Activated CD8-positive, alpha-beta T cell treated with anti-CD3 and anti-CD28 coated beads, Interleukin-2, amount 10 ng/mL, durations not matched to agents 7 days and 5 days (primary cell): ENCODE measurements around the gene MDC1. TPM values are rescaled to one million over a fixed set of nuclear protein-coding genes. Genes with fewer than 3 reads are reported as not detected.
"Not testable (repeated sequence)": the region's sequence is repeated elsewhere in the genome, so short reads cannot be mapped to it uniquely, and the experiment has no call there.

ENCODE experiments used
- ATAC-seq: fragments of 150-1000 bp; cut with Tn5 transposase; one replicate; pipeline ENCODE4 v1.10.0; 2021; ENCODE audit warnings: moderate library complexity
- CTCF ChIA-PET: fragments of 350-600 bp; sonication (Branson Sonifier 250); formaldehyde crosslinking; loops from one replicate; lab custom pipeline; 2021; ENCODE audit warnings: antibody characterized with exemption; lab: Charles Lee
- POLR2A ChIA-PET: fragments of 350-600 bp; sonication (Branson Sonifier 250); formaldehyde crosslinking; loops from one replicate; lab custom pipeline; 2021; ENCODE audit warnings: antibody characterized with exemption; lab: Charles Lee
- DNase-seq: peaks from one replicate; pipeline ENCODE4 v3.0.0-alpha.2; 2020
- H3K27ac Mint-ChIP-seq: one replicate; pipeline ENCODE4 v1.8.0; 2021; ENCODE audit warnings: mild to moderate bottlenecking, mixed read lengths
- H3K27me3 Mint-ChIP-seq: one replicate; pipeline ENCODE4 v1.8.0; 2021; ENCODE audit warnings: low read depth, mixed read lengths
- H3K36me3 Mint-ChIP-seq: one replicate; pipeline ENCODE4 v1.8.0; 2021; ENCODE audit warnings: low read depth, mixed read lengths
- H3K4me1 Mint-ChIP-seq: one replicate; pipeline ENCODE4 v1.8.0; 2021; ENCODE audit warnings: low read depth, mixed read lengths
- H3K4me3 Mint-ChIP-seq: one replicate; pipeline ENCODE4 v1.8.0; 2021; ENCODE audit warnings: mild to moderate bottlenecking, mixed read lengths
- H3K9me3 Mint-ChIP-seq: one replicate; pipeline ENCODE4 v1.8.0; 2022; ENCODE audit warnings: mixed read lengths; ENCODE audit not compliant: insufficient read depth
- total RNA-seq, 2 experiments: library from RNA; stranded (reverse); gene quantifications; one replicate each; pipeline ENCODE4 v1.2.3, GENCODE V29; 2021

MDC1 gene, protein sequence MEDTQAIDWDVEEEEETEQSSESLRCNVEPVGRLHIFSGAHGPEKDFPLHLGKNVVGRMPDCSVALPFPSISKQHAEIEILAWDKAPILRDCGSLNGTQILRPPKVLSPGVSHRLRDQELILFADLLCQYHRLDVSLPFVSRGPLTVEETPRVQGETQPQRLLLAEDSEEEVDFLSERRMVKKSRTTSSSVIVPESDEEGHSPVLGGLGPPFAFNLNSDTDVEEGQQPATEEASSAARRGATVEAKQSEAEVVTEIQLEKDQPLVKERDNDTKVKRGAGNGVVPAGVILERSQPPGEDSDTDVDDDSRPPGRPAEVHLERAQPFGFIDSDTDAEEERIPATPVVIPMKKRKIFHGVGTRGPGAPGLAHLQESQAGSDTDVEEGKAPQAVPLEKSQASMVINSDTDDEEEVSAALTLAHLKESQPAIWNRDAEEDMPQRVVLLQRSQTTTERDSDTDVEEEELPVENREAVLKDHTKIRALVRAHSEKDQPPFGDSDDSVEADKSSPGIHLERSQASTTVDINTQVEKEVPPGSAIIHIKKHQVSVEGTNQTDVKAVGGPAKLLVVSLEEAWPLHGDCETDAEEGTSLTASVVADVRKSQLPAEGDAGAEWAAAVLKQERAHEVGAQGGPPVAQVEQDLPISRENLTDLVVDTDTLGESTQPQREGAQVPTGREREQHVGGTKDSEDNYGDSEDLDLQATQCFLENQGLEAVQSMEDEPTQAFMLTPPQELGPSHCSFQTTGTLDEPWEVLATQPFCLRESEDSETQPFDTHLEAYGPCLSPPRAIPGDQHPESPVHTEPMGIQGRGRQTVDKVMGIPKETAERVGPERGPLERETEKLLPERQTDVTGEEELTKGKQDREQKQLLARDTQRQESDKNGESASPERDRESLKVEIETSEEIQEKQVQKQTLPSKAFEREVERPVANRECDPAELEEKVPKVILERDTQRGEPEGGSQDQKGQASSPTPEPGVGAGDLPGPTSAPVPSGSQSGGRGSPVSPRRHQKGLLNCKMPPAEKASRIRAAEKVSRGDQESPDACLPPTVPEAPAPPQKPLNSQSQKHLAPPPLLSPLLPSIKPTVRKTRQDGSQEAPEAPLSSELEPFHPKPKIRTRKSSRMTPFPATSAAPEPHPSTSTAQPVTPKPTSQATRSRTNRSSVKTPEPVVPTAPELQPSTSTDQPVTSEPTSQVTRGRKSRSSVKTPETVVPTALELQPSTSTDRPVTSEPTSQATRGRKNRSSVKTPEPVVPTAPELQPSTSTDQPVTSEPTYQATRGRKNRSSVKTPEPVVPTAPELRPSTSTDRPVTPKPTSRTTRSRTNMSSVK (N-terminal part only)
- 10 to 100 TPM; 48.5 to 52.4 TPM for total RNA-seq

DNA sequence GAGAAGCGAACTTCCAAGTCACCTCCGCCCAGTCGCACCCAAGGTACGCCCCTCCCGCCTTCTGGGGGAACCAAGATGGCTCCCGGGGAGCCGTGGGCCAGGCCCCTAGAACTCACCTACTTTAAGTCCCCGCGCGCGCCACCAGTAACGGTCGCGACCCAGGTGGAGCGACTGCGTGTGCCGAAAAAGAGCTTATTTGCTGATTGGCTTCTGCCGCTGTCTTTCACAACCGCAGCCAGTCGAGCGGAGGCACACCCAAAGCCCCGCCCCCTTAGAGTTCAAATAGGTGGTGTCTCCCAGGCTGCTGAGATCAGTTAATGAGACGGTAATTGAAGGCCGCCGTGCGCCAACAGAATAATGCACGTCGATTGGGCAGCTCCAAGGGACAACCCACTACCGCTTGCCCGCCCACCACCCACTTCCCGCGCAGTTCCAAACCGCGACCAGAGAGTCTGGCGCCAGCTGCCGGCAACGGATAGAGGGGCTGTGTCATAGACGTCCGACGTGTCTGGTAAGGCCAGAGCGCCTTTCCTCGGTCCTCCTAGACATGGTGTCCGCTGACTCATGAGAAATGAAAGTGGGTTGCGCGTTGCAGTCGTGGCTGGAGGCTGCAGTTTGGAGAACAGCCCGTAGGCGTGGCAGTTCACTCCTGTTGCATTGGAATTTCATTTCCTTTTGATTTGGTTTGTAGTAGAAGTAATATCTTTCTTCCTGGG, at the start of gene MDC1:
TSS of gene MDC1 (minus strand) at position 153 of the 716 bp plus-strand sequence. CDS start 2,106 bp downstream, outside the sequence.
- DNase-seq (peak; percentile 100), ATAC-seq (peak; percentile 81)
- ChIA-PET CTCF (interaction anchor here (0.8 to 25.4 kb wide), 9 partner anchors 11 to 196 kb away, joined by 3 to 686 read pairs (median 3); partner anchors contain the start of gene DHX16), POLR2A (interaction anchor here (0.6 to 12.8 kb wide), 12 partner anchors 10 to 1019 kb away, joined by 3 to 343 read pairs (median 4); partner anchors contain the start of genes C6orf136, CLIC1, MRPS18B and NRM)
- Mint-ChIP-seq H3K4me1 (peaks cover 64% of the 10 kb centered on the region), H3K9me3 (no peaks in the 10 kb centered on the region), H3K27ac (peak within 1 kb of the TSS; percentile 100), H3K4me3 (peak within 1 kb of the TSS; percentile 98), H3K36me3 (peaks cover 69% of the 10 kb centered on the region), H3K27me3 (no peaks in the 10 kb centered on the region)

DNA sequence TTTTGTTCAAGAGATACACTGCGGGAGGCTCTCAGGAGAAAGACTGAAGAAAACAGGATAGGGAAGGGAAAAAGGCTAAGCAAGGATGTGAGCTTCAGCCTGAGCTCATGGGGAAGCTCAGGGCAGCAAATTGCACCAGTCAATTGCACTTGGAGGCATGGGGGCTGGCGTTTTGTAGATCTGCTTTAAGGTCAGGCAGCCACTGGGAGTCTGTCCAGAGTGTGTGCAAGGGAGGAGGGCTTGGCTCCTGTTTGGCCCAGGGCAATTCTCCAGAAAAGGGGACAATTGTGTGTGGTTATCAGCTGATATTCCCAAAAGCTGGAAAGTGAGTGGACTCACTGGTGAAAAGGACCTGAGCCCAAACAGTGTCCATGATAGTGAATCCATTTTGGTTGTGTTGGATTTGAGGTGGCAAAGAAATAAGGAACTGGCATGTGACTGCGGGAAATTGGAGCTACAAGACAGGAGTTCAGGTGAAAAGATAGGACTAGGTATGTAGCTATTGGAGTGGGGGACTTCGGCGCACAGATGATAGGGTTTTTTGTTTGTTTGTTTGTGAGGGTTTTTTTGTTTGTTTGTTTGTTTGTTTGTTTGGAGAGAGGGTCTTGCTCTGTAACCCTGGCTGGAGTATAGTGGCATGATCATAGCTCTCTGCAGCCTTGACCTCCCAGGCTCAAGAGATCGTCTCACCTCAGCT, 49.5 kb upstream of the MDC1 start:
- Mint-ChIP-seq H3K27ac (peak overlapping the region; percentile 88), H3K27me3 (no peaks in the 10 kb centered on the region), H3K4me3 (no peak overlapping the region), H3K4me1 (peaks cover 79% of the 10 kb centered on the region), H3K9me3 (no peaks in the 10 kb centered on the region), H3K36me3 (peaks cover 7% of the 10 kb centered on the region)
- POLR2A ChIA-PET = interaction anchor here (1.2 to 5.7 kb wide), 6 partner anchors 11 to 53 kb away, joined by 3 to 46 read pairs (median 6); partner anchors contain the start of genes FLOT1 and IER3
- ATAC-seq = no peak
- CTCF ChIA-PET = interaction anchor here (0.9 to 2.5 kb wide), 15 partner anchors 9 to 278 kb away, joined by 3 to 11 read pairs (median 4); partner anchors contain the start of gene IER3
- DNase-seq = no peak

DNA sequence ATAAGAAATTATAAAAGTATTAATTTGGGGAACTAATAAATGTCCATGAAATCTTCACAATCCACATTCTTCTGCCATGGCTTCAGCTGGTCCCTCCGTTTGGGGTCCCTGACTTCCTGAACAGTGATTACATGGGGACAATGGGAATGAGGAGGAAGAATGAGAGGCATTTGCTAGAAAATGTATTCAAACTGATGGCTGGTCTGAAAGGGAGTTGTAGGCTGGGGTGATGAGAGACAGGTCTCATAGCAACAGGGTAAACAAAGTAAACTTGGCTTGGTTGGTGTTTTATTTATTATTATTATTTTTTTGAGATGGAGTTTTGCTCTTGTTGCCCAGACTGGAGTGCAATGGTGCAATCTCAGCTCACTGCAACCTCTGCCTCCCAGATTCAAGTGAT, 48.4 kb upstream of the MDC1 start:
- not testable (repeated sequence) for H3K27ac Mint-ChIP-seq, H3K4me3 Mint-ChIP-seq, H3K36me3 Mint-ChIP-seq, ATAC-seq, DNase-seq, H3K9me3 Mint-ChIP-seq, H3K27me3 Mint-ChIP-seq
- POLR2A ChIA-PET = interaction anchor here (4.9 to 5.7 kb wide), 2 partner anchors 22 to 23 kb away, joined by 40 to 46 read pairs; partner anchors contain the start of genes FLOT1 and IER3
- peaks cover 76% of the 10 kb centered on the region for H3K4me1 Mint-ChIP-seq
- CTCF ChIA-PET = interaction anchor here (0.9 to 2.0 kb wide), 6 partner anchors 17 to 64 kb away, joined by 3 to 10 read pairs (median 4); partner anchors contain the start of gene IER3

DNA sequence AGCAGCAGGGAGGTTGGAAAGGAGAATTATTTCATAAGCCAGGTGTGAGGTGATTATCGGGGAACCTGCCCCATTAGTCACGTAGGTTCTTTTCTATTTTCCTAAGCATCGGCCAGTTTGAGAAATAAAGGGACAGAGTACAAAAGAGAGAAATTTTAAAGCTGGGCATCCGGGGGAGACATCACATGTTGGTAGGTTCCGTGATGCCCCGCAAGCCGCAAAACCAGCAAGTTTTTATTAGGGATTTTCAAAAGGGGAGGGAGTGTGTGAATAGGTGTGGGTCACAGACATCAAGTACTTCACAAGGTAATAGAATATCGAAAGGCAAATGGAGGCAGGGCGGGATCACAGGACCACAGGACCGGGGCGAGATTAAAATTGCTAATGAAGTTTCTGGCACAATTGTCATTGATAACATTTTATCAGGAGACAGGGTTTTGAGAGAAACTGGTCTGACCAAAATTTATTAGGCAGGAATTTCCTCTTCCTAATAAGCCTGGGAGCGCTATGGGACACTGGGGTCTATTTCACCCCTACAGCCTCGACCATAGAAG, 47.5 kb upstream of the MDC1 start:
- not testable (repeated sequence) for H3K4me3 Mint-ChIP-seq, H3K36me3 Mint-ChIP-seq, H3K9me3 Mint-ChIP-seq, DNase-seq, ATAC-seq, H3K27me3 Mint-ChIP-seq
- POLR2A ChIA-PET = interaction anchor here (1.6 kb wide), 1 partner anchor 21 kb away, joined by 8 read pairs; the partner anchor contains the start of gene IER3
- CTCF ChIA-PET = interaction anchor here (0.8 to 1.5 kb wide), 9 partner anchors 21 to 323 kb away, joined by 3 to 7 read pairs (median 3); partner anchors contain the start of gene FLOT1
- peaks cover 74% of the 10 kb centered on the region for H3K4me1 Mint-ChIP-seq
- H3K27ac Mint-ChIP-seq = peak overlapping the region; percentile 86

DNA sequence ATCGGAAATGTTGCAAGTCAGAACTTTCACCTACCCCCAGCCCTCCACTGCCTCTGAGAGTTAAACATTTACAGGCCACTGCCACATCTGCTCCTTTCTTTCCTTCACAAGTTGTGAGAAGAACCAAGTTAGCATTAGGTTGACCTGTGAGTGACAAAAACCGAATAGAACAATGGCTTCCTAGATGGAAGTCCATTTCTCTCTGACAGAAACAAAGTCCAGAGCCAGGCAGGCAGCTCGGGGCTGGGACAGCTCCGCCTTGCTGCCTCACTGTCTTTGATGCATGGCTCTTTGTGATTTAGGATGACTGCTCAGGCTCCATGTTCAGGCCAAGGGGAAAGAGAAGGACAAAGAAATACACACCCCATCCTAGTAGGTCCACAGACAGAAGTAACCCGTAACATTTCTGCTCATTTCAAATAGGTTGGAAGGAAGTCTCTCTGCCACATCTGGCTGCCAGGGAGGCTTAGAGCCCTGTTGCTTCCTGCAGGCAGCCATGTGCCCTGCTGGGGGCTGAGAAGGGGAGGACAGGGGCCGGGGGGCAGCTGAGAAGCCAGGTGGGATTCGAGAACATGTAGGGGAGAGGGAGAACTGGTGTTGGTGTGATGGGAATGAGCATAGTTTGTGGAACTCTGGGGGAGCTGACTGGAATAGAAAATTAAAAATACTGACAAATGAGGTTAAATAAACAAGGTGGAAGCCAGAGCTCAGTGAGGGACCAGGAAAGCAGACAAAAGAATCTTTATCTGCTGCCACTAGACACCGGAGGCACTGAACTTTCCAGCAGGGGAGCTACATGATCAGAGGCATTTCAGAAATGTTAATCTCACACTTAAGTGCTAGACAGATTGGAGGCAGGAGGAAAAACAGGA, 46.8 kb upstream of the MDC1 start:
- ATAC-seq = peak; percentile 24
- peaks cover 72% of the 10 kb centered on the region for H3K4me1 Mint-ChIP-seq
- no peak for DNase-seq
- POLR2A ChIA-PET = interaction anchor here (1.0 to 1.6 kb wide), 2 partner anchors 20 to 27 kb away, joined by 5 to 8 read pairs; partner anchors contain the start of gene IER3
- CTCF ChIA-PET = interaction anchor here (0.7 to 1.5 kb wide), 11 partner anchors 10 to 323 kb away, joined by 3 to 7 read pairs (median 3); partner anchors contain the start of gene FLOT1
- peak overlapping the region; percentile 86 for H3K27ac Mint-ChIP-seq
- H3K4me3 Mint-ChIP-seq = peak overlapping the region; percentile 6
- no peaks in the 10 kb centered on the region for H3K9me3 Mint-ChIP-seq
- H3K36me3 Mint-ChIP-seq = peaks cover 7% of the 10 kb centered on the region
- no peaks in the 10 kb centered on the region for H3K27me3 Mint-ChIP-seq

DNA sequence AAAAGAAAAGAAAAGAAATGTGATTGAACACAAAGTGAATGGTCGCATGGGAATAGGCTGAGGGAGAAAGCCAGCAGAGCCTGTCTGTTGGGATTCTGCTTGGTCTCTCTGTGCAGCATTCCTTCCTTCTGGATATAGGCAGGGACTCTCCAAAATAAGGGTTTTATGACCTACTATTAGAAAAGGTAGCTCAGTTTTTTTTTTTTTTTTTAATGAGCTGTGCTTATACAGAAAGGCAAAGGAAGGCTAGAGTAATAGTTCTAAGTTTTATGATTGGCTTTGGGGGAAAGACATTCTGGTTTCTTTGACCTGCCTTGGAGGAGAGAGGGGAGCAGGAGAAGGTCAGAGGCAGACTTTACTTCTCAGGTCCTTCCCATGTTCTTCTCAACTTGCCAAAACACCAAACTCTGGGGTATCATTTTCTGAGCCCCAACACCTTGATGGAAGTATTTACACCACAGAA, 46.1 kb upstream of the MDC1 start:
- H3K9me3 Mint-ChIP-seq = no peaks in the 10 kb centered on the region
- peaks cover 69% of the 10 kb centered on the region for H3K4me1 Mint-ChIP-seq
- H3K4me3 Mint-ChIP-seq = no peak overlapping the region
- CTCF ChIA-PET = interaction anchor here (0.7 to 1.5 kb wide), 5 partner anchors 11 to 74 kb away, joined by 3 read pairs; no protein-coding TSS in a partner anchor
- ATAC-seq (no peak), DNase-seq (no peak)
- POLR2A ChIA-PET = interaction anchor here (1.0 to 1.6 kb wide), 2 partner anchors 19 to 26 kb away, joined by 5 to 8 read pairs; partner anchors contain the start of gene IER3
- H3K27me3 Mint-ChIP-seq = no peaks in the 10 kb centered on the region
- H3K36me3 Mint-ChIP-seq = peaks cover 7% of the 10 kb centered on the region
- H3K27ac Mint-ChIP-seq = peak overlapping the region; percentile 86

DNA sequence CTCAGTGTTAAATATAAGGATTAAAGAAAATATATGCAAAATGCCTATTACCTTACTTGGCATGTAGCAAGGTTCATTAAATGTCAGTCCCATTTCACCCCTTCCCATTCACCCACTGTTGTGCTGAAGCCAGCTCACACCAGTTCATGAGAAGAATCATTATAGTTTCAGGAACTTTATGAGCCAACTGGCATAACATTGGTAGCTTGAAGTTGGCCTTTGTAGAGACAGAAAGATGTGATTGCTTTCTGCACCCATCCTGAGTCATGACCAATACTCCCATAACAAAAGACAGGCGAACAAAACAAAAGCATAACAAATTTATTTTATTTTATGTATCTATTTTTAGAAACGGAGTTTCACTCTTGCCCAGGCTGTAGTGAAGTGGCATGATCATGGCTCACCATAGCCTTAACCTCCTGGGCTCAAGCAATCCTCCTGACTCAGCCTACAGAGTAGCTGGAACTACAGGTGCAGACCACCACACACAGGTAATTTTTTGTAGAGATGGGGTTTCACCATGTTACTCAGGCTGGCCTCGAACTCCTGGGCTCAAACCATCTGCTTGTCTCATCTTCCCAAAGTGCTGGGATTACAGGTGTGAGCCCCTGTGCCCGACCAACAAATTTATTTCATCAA, 44.8 kb upstream of the MDC1 start:
- Mint-ChIP-seq H3K9me3 (no peaks in the 10 kb centered on the region), H3K4me1 (peaks cover 64% of the 10 kb centered on the region), H3K4me3 (no peak overlapping the region), H3K36me3 (peaks cover 7% of the 10 kb centered on the region), H3K27ac (no peak overlapping the region), H3K27me3 (no peaks in the 10 kb centered on the region)
- no peak for ATAC-seq
- ChIA-PET POLR2A (interaction anchor here (0.8 kb wide), 1 partner anchor 15 kb away, joined by 3 read pairs; no protein-coding TSS in a partner anchor), CTCF (no interaction called here)
- no peak for DNase-seq

DNA sequence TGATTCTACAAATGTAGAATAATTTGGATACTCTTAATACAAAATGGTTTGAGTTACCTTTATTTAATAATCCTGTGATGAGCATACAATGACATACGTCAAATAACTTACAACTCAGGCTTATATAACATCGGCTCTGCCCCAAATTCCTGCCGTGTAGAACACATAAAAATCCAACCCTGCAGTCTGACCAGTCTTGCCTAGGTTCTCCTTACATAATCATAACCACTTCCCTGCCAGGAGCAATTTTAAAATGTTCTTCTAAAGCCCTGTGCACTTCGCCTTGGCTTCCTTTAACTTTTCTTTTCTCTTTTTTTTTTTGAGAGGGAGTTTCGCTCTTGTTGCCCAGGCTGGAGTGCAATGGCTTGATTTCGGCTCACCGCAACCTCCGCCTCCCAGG, 43.5 kb upstream of the MDC1 start:
- Mint-ChIP-seq H3K4me3 (no peak overlapping the region), H3K36me3 (peaks cover 7% of the 10 kb centered on the region), H3K4me1 (peaks cover 55% of the 10 kb centered on the region), H3K27me3 (no peaks in the 10 kb centered on the region), H3K27ac (no peak overlapping the region), H3K9me3 (no peaks in the 10 kb centered on the region)
- ChIA-PET CTCF (interaction anchor here (1.0 to 1.1 kb wide), 2 partner anchors 14 to 16 kb away, joined by 4 read pairs; partner anchors contain the start of gene IER3), POLR2A (no interaction called here)
- DNase-seq (no peak), ATAC-seq (no peak)
